ENCODE data around the gene PNPLA7.

The PNPLA7 gene

DNA sequence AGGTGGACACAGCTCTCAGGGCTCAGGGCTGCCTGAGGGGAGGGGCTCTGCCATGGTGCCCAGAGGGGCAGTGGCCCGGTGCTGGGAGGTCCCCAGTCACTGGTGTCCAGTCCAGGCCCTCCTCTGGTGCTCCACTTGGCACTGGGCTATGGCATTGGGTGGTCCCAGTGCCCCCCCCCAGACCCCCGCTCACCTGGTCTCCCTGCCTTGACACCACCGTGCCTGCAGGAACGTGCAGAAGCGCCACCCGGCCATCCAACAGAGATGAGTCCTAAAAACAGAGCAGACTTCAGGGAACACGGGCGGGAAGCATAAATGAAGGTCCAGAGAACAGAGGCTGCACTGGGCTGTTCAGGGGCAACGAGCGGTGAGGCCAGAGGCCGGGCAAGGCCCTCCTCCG lies 48.7 kb downstream of the PNPLA7 start:
- H3K4me3 ChIP-seq (ENCODE audit: low read depth, low read length) = no peak overlapping the region
- H3K36me3 ChIP-seq = no peaks in the 10 kb centered on the region
- H3K27ac ChIP-seq = no peak overlapping the region
- no peak for TF ChIP-seq CTCF (IDR thresholded peaks at IDR 0.05; ENCODE audit: low read depth, low read length)
- DNase-seq = no peak
- no peaks in the 10 kb centered on the region for H3K27me3 ChIP-seq (ENCODE audit: insufficient read depth, low read depth, severe bottlenecking)
- no peaks in the 10 kb centered on the region for H3K9me3 ChIP-seq (ENCODE audit: severe bottlenecking)

DNA sequence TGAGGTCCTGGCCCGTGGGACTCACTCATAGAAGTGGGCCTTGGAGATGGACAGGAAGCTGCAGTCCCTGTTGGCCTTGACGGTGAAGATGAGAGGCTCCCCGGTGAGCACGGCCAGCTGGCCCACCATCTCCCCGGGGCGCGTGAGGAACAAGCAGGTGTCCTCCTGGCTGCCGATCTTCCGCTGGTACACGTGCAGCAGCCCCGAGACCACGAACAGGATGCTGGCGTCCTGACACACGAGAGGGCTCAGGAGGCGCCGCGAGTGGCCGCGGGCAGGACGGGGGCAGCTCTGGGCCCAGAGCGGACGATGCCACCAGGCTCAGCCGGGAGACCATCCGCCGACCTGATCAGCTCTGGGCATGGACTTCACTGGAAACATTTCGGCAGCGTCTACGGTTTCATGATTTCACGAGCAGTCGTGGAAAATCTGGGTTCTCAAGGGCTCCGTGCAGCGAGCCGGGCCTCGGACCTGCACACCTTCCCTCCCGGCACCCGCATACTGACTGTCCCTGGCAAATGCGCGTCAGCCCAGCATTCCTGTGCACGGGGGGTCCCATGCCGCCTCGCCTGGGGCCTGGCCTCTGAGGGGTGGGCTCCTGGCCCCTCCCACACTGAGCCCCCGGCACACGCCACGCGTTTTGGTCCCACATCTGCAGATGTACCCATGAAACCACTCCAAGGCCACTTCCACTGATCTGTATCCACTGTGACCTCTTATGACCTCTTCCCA lies 49.4 kb downstream of the PNPLA7 start:
- no peaks in the 10 kb centered on the region for H3K27me3 ChIP-seq (ENCODE audit: insufficient read depth, low read depth, severe bottlenecking)
- H3K27ac ChIP-seq = no peak overlapping the region
- H3K36me3 ChIP-seq = no peaks in the 10 kb centered on the region
- TF ChIP-seq CTCF (IDR thresholded peaks at IDR 0.05; ENCODE audit: low read depth, low read length) = no peak
- no peak for DNase-seq
- H3K4me3 ChIP-seq (ENCODE audit: low read depth, low read length) = no peak overlapping the region
- H3K9me3 ChIP-seq (ENCODE audit: severe bottlenecking) = no peaks in the 10 kb centered on the region

- TF ChIP-seq CTCF (IDR thresholded peaks at IDR 0.05; ENCODE audit: low read depth, low read length) = no peak
- Histone ChIP-seq H3K27me3 (ENCODE audit: insufficient read depth, low read depth, severe bottlenecking) (no peaks in the 10 kb centered on the region), H3K36me3 (no peaks in the 10 kb centered on the region), H3K9me3 (ENCODE audit: severe bottlenecking) (no peaks in the 10 kb centered on the region), H3K27ac (no peak overlapping the region), H3K4me3 (ENCODE audit: low read depth, low read length) (no peak overlapping the region)
- no peak for DNase-seq
Measured at GRCh38 chr9:137499858-137500661, 50.1 kb downstream of the PNPLA7 start.

DNA sequence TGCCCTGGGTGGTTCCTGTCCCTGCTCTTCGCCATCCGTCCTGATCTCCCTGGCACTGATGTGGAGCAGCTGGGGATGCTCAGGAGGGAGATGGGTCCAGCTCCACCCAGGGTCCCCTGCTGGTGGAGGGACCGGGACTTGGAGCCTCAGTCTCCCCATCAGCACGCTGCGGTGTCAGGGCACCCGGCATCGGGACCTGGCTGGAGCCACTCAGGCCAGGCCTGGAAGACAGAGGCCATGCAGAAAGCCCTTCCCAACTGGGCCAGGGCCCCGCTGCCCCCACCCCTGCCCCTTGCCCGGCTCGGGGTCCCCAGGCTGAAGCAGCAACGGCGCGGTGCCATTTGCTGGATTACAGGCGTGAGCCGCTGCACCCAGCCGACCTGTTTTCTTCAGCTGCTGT lies 50.8 kb downstream of the PNPLA7 start:
- H3K36me3 ChIP-seq = no peaks in the 10 kb centered on the region
- H3K9me3 ChIP-seq (ENCODE audit: severe bottlenecking) = no peaks in the 10 kb centered on the region
- H3K27me3 ChIP-seq (ENCODE audit: insufficient read depth, low read depth, severe bottlenecking) = no peaks in the 10 kb centered on the region
- DNase-seq = no peak
- H3K4me3 ChIP-seq (ENCODE audit: low read depth, low read length) = no peak overlapping the region
- H3K27ac ChIP-seq = no peak overlapping the region
- TF ChIP-seq CTCF (IDR thresholded peaks at IDR 0.05; ENCODE audit: low read depth, low read length) = no peak

DNA sequence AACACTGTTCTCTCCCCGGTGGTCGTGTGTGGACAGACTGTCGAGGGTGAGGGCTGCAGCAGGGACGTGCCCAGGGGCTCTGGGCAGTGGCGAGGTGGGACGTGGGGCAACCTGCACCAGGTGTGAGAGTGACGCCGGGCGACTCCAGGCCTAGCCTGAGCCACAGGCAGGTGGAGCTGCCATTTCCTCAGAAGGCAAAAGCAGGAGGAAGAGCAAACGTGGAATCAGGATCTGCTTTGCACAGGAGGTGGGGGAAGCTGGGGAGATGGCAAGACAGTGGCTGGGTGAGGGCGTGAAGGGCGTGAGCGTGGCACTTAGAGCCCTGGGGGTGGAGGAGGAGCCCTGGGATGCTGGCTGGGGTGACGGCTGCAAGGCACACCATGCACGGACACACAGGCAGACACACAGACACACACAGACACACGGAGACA lies 51.5 kb downstream of the PNPLA7 start:
- H3K27me3 ChIP-seq (ENCODE audit: insufficient read depth, low read depth, severe bottlenecking) = no peaks in the 10 kb centered on the region
- H3K9me3 ChIP-seq (ENCODE audit: severe bottlenecking) = no peaks in the 10 kb centered on the region
- no peak overlapping the region for H3K4me3 ChIP-seq (ENCODE audit: low read depth, low read length)
- TF ChIP-seq CTCF (IDR thresholded peaks at IDR 0.05; ENCODE audit: low read depth, low read length) = no peak
- DNase-seq = no peak
- H3K36me3 ChIP-seq = no peaks in the 10 kb centered on the region
- no peak overlapping the region for H3K27ac ChIP-seq
